HepG2 (cell line): ENCODE measurements around the gene RFXANK. TPM values are rescaled to one million over a fixed set of nuclear protein-coding genes. Genes with fewer than 3 reads are reported as not detected.

Source experiments
- ATAC-seq: fragments of 200-7000 bp; cut with Tn5 transposase; 3 replicates; pipeline ENCODE4 v1.9.1; 2020; ENCODE audit warnings: mild to moderate bottlenecking, moderate library complexity
- BruUV-seq: library from RNA; stranded (reverse); fragments of 400-500 nt; replicated peaks from 2 replicates; lab custom pipeline; 2021; lab: Mats Ljungman, UMichigan
- CTCF ChIA-PET: fragments of 300-600 bp; formaldehyde crosslinking; extraction: SDS; loops from one replicate; lab custom pipeline; 2021; ENCODE audit warnings: low total read pairs, inconsistent platforms, low intra/inter-chr PET ratio; lab: Yijun Ruan, JAX
- POLR2A ChIA-PET: fragments of 350-600 bp; sonication (Branson Sonifier 250); formaldehyde crosslinking; loops from one replicate; lab custom pipeline; 2020; ENCODE audit warnings: antibody characterized with exemption, inconsistent platforms; lab: Yijun Ruan, JAX
- DNase-seq: peaks from one replicate; pipeline ENCODE4 v3.0.0-alpha.2; 2015; ENCODE audit warnings: low spot score
- FAIRE-seq: peaks from 3 replicates; lab custom pipeline; 2011; peaks lifted over from hg19 to GRCh38; lab: Jason Lieb, UNC
- H2AFZ ChIP-seq: one replicate; pipeline ENCODE4 v1.6.1; 2011; ENCODE audit warnings: low read length, inconsistent platforms
- H3K27ac ChIP-seq: fragments of 300-600 bp; 3 replicates; pipeline ENCODE4 v1.8.0; 2011; ENCODE audit warnings: mixed run types, mild to moderate bottlenecking, mixed read lengths, low read length, inconsistent platforms; ENCODE audit not compliant: insufficient read depth; ENCODE audit errors: extremely low read length
- H3K27me3 ChIP-seq, 2 experiments: fragments of 200-600 bp in 1 of 2; 2 replicates in 1 of 2; 3 replicates in 1 of 2; pipeline versions ENCODE4 v1.6.0 to v1.8.0; 2011; ENCODE audit warnings: low read length in 2 of 2, mild to moderate bottlenecking in 2 of 2, moderate library complexity in 2 of 2, inconsistent platforms in 1 of 2; ENCODE audit not compliant: insufficient read depth in 2 of 2, control insufficient read depth in 1 of 2
- H3K36me3 ChIP-seq, 2 experiments: fragments of 200-600 bp in 1 of 2; replicated peaks in 1 of 2; 2 replicates in 1 of 2; 3 replicates in 1 of 2; pipeline versions ENCODE4 v1.5.1 to v1.8.0; 2011; ENCODE audit warnings: low read length in 2 of 2, inconsistent platforms in 1 of 2; ENCODE audit not compliant: insufficient read depth in 2 of 2, control insufficient read depth in 1 of 2
- H3K4me1 ChIP-seq: 2 replicates; pipeline ENCODE4 v1.5.1; 2012; ENCODE audit warnings: low read length, inconsistent platforms; ENCODE audit not compliant: insufficient read depth
- H3K4me2 ChIP-seq: 2 replicates; pipeline ENCODE4 v1.6.0; 2011; ENCODE audit warnings: low read depth, low read length, inconsistent platforms
- H3K4me3 ChIP-seq, 3 experiments: fragments of 200-600 bp in 1 of 3; sonication (generic), shearing (Covaris generic) in 1 of 3; replicated peaks in 1 of 3; 2 replicates each; pipeline ENCODE4 v1.5.1; 2011 to 2016; ENCODE audit warnings: low read length in 3 of 3, inconsistent platforms in 2 of 3, low read depth in 2 of 3, mild to moderate bottlenecking in 2 of 3, control low read depth in 1 of 3, mixed read lengths in 1 of 3; ENCODE audit not compliant: insufficient read depth in 1 of 3
- H3K79me2 ChIP-seq: one replicate; pipeline ENCODE4 v1.6.1; 2011; ENCODE audit warnings: low read length, inconsistent platforms; ENCODE audit not compliant: insufficient read depth
- H3K9ac ChIP-seq: 2 replicates; pipeline ENCODE4 v1.6.0; 2011; ENCODE audit warnings: mild to moderate bottlenecking, low read depth, low read length, inconsistent platforms; ENCODE audit not compliant: insufficient read depth
- H3K9me3 ChIP-seq: 2 replicates; pipeline ENCODE4 v1.5.1; 2012; ENCODE audit warnings: mild to moderate bottlenecking, low read length
- H4K20me1 ChIP-seq: 2 replicates; pipeline ENCODE4 v1.6.0; 2011; ENCODE audit warnings: inconsistent platforms, mild to moderate bottlenecking, low read length, moderate library complexity; ENCODE audit not compliant: insufficient read depth
- ATF7 ChIP-seq, 2 experiments: fragments of 450-650 bp in 1 of 2; sonication (generic) in 1 of 2; formaldehyde crosslinking in 1 of 2; IDR thresholded peaks; 2 replicates each; pipeline versions ENCODE4 v1.4.0 to v1.6.1; 2016 to 2020; ENCODE audit warnings: antibody characterized with exemption in 1 of 2, mild to moderate bottlenecking in 1 of 2, missing genetic modification reagents in 1 of 2
- E2F2 ChIP-seq: sonication (generic); formaldehyde crosslinking; IDR thresholded peaks from 2 replicates; pipeline ENCODE4 v1.4.0; 2020; ENCODE audit warnings: missing genetic modification reagents, borderline replicate concordance
- GLI4 ChIP-seq: sonication (generic); formaldehyde crosslinking; IDR thresholded peaks from 2 replicates; pipeline ENCODE4 v1.5.1; 2020; ENCODE audit warnings: missing genetic modification reagents, mild to moderate bottlenecking, moderate library complexity, borderline replicate concordance
- ISX ChIP-seq: sonication (generic); formaldehyde crosslinking; conservative IDR thresholded peaks from 2 replicates; pipeline ENCODE4 v1.5.0; 2020; ENCODE audit warnings: missing genetic modification reagents
- MEIS2 ChIP-seq: sonication (generic); formaldehyde crosslinking; IDR thresholded peaks from 2 replicates; pipeline ENCODE4 v1.9.0; 2021; ENCODE audit warnings: mild to moderate bottlenecking, missing genetic modification reagents
- PHF8 ChIP-seq: sonication (generic); formaldehyde crosslinking; IDR thresholded peaks from 2 replicates; pipeline ENCODE4 v1.5.0; 2020; ENCODE audit warnings: missing genetic modification reagents
- PRDM10 ChIP-seq: sonication (generic); formaldehyde crosslinking; IDR thresholded peaks from 2 replicates; pipeline ENCODE4 v1.4.0; 2020; ENCODE audit warnings: low read depth, missing genetic modification reagents
- SAFB2 ChIP-seq: sonication (generic); formaldehyde crosslinking; IDR thresholded peaks from 2 replicates; pipeline ENCODE4 v1.5.1; 2020; ENCODE audit warnings: missing genetic modification reagents, low read depth, mild to moderate bottlenecking, borderline replicate concordance
- SIX4 ChIP-seq: sonication (generic); formaldehyde crosslinking; IDR thresholded peaks from 2 replicates; pipeline ENCODE4 v1.4.0; 2020; ENCODE audit warnings: missing genetic modification reagents
- ZBTB10 ChIP-seq: sonication (generic); formaldehyde crosslinking; IDR thresholded peaks from 2 replicates; pipeline ENCODE4 v1.4.0; 2020; ENCODE audit warnings: missing genetic modification reagents, borderline replicate concordance
- ZNF317 ChIP-seq: sonication (generic); formaldehyde crosslinking; IDR thresholded peaks from 2 replicates; pipeline ENCODE4 v1.5.0; 2020; ENCODE audit warnings: mild to moderate bottlenecking, missing genetic modification reagents
- ZNF451 ChIP-seq: sonication (generic); formaldehyde crosslinking; IDR thresholded peaks from 2 replicates; pipeline ENCODE4 v1.5.0; 2020; ENCODE audit warnings: mild to moderate bottlenecking, missing genetic modification reagents
- ZNF501 ChIP-seq: sonication (generic); formaldehyde crosslinking; IDR thresholded peaks from 2 replicates; pipeline ENCODE4 v1.5.1; 2020; ENCODE audit warnings: mild to moderate bottlenecking, moderate library complexity, missing genetic modification reagents
- ZNF788 ChIP-seq: sonication (generic); formaldehyde crosslinking; IDR thresholded peaks from 2 replicates; pipeline ENCODE4 v1.5.0; 2020; ENCODE audit warnings: mild to moderate bottlenecking, missing genetic modification reagents, borderline replicate concordance
- WGBS: methylation state at CpG from one replicate; pipeline ENCODE4 v1.1.6; 2017; ENCODE audit warnings: low lambda C conversion rate; 5-methylcytosine and 5-hydroxymethylcytosine counted together
- in situ Hi-C: cut with HindIII; loops from 2 replicates; pipeline ENCODE4 v1.10.0; 2017; ENCODE audit warnings: low pct_unique_long_range_greater_than_20kb; ENCODE audit not compliant: extremely low pct_ligation_motif_present
- intact Hi-C: fragments of 100-400 bp; cut with micrococcal nuclease; formaldehyde crosslinking; loops from one replicate; pipeline ENCODE4 v1.10.0; 2022; ENCODE audit not compliant: unreplicated experiment
- polyA plus RNA-seq, 8 experiments: library from polyadenylated mRNA; depleted of rRNA in 3 of 8; stranded (reverse) in 7 of 8; unstranded in 1 of 8; fragments of >200 nt; fragmentation: Illumina TruSeq in 4 of 8; extraction: Trizol in 4 of 8; gene quantifications; 2 replicates each; pipeline versions ENCODE4 v1.2.1 to v1.2.3, GENCODE V29; 2011 to 2016; ENCODE audit warnings: low read depth in 4 of 8, missing spikeins in 1 of 8, mixed read lengths in 1 of 8; ENCODE audit not compliant: insufficient read depth in 1 of 8
- total RNA-seq, 5 experiments: library from RNA; depleted of rRNA; stranded (reverse); fragments of >200 nt; fragmentation: Illumina TruSeq; extraction: Trizol; gene quantifications; 2 replicates each; pipeline ENCODE4 v1.2.3, GENCODE V29; 2016; ENCODE audit warnings: low read depth in 1 of 5

The RFXANK gene
- total and polyA plus RNA-seq, 2 of the 13 experiments (the other 11 are each of a cell fraction or from before 2014, with no cell fraction given), result 49.9 to 80.7 TPM

GRCh38 chr19:19191768-19192077 is 335 bp upstream of the RFXANK start (continued):
- TF ChIP-seq ISX (CRISPR knock-in tag), result 0 out of 2 replicates have a peak, but pooled peaks have one; percentile 27
- no peak for TF ChIP-seq ATF7 (IDR thresholded peaks at IDR 0.05)
- no peak for TF ChIP-seq ATF7 (CRISPR knock-in tag; IDR thresholded peaks at IDR 0.05)
- TF ChIP-seq E2F2 (CRISPR knock-in tag), result 0 out of 2 replicates have a peak, but pooled peaks have one; percentile 40

GRCh38 chr19:19192910-19193423 is 909 bp downstream of the RFXANK start:
- Histone ChIP-seq H3K4me2 (peak overlapping the region; percentile 89), H3K4me1 (peaks cover 28% of the 10 kb centered on the region), H2AFZ (peak overlapping the region; percentile 89), H4K20me1 (no peaks in the 10 kb centered on the region), H3K36me3 (peaks cover 0 to 9% of the 10 kb centered on the region in 2 experiments; a peak in 4 of 5 replicates), H3K4me3 (peak overlapping the region; percentile 62 to 98 (median 76)), H3K27ac (peak overlapping the region; percentile 68), H3K79me2 (peaks cover 17% of the 10 kb centered on the region), H3K27me3 (no peaks in the 10 kb centered on the region; a peak in 1 of 5 replicates), H3K9me3 (no peaks in the 10 kb centered on the region), H3K9ac (peak overlapping the region; percentile 91)
- ATAC-seq, result peak; percentile 7
- ChIA-PET CTCF (no interaction called here), POLR2A (interaction anchor here (0.6 to 2.7 kb wide), 6 partner anchors 9 to 87 kb away, joined by 3 to 43 read pairs (median 3); partner anchors contain the start of gene NR2C2AP)
- BruUV-seq, result TSS peak; percentile 87
- in situ Hi-C loops (no loop called here), intact Hi-C loops (loop anchor here (2.0 kb wide), 1 partner anchor 128 kb away; the partner anchor contains the start of genes MAU2 and SUGP1)
- 4% methylated on average over 11 of the region's 22 CpGs for WGBS
- FAIRE-seq, result no peak
- DNase-seq, result no peak
- TF ChIP-seq PHF8 (CRISPR knock-in tag), result 0 out of 2 replicates have a peak, but pooled peaks have one; percentile 29
- peak; percentile 65; the same call in 1 of the 2 replicates for TF ChIP-seq ZBTB10 (CRISPR knock-in tag)
- TF ChIP-seq ZNF451 (CRISPR knock-in tag), result no peak
- TF ChIP-seq ZNF501 (CRISPR knock-in tag), result no peak
- no peak for TF ChIP-seq MEIS2 (CRISPR knock-in tag)
- TF ChIP-seq SIX4 (CRISPR knock-in tag), result 0 out of 2 replicates have a peak, but pooled peaks have one; percentile 19
- TF ChIP-seq GLI4, result no peak
- TF ChIP-seq PRDM10 (CRISPR knock-in tag), result no peak
- TF ChIP-seq ZNF788, result 0 out of 2 replicates have a peak, but pooled peaks have one; percentile 30
- TF ChIP-seq ZNF317, result peak; percentile 32; the same call in 1 of the 2 replicates
- TF ChIP-seq SAFB2 (CRISPR knock-in tag), result no peak
